Lower lobe of right lung (tissue), 2 donors: ENCODE results near the gene ITK. TPM values are rescaled to one million over a fixed set of nuclear protein-coding genes. Genes with fewer than 3 reads are reported as not detected.

Experiments
- ATAC-seq, 2 donors: fragments of 200-7000 bp; cut with Tn5 transposase; one replicate each; pipeline ENCODE4 v1.9.1; 2020 to 2022; ENCODE audit warnings: mild to moderate bottlenecking in 2 of 2, moderate library complexity in 2 of 2
- DNase-seq: peaks from one replicate; pipeline ENCODE4 v3.0.0-alpha.2; 2020
- H3K27ac ChIP-seq: fragments of 200-600 bp; one replicate; pipeline ENCODE4 v1.8.0; 2022
- H3K27me3 ChIP-seq: fragments of 200-600 bp; one replicate; pipeline ENCODE4 v1.8.0; 2022; ENCODE audit warnings: low read depth
- H3K36me3 ChIP-seq: fragments of 200-600 bp; one replicate; pipeline ENCODE4 v1.8.0; 2022; ENCODE audit warnings: mild to moderate bottlenecking
- H3K4me1 ChIP-seq: fragments of 200-600 bp; one replicate; pipeline ENCODE4 v1.8.0; 2022
- H3K4me3 ChIP-seq: fragments of 200-600 bp; one replicate; pipeline ENCODE4 v1.8.0; 2022; ENCODE audit warnings: mild to moderate bottlenecking
- H3K9me3 ChIP-seq: fragments of 200-600 bp; one replicate; pipeline ENCODE4 v1.8.0; 2022
- CTCF ChIP-seq: fragments of 200-600 bp; IDR thresholded peaks from one replicate; pipeline ENCODE4 v1.8.0; 2022; ENCODE audit warnings: antibody characterized with exemption, mild to moderate bottlenecking
- intact Hi-C: fragments of 100-400 bp; cut with DNase I; formaldehyde crosslinking; loops from one replicate; pipeline ENCODE4 v1.11.0; 2022
- total RNA-seq: library from RNA; stranded (reverse); fragmentation: NEBNext Ultra II Directional; extraction: Animal tissue kit (Norgen Biotek cat#: 25700); gene quantifications from one replicate; pipeline ENCODE4 v1.2.1, GENCODE V29; 2021
- donor health status: DM: no; HTN: yes; CAD: no; lungs with severe emphysema.

ITK gene
- total RNA-seq, 1 donor from 2014 or later = 6.3 TPM

GRCh38 chr5:157189223-157189622, 8.6 kb downstream of the ITK start:
- intact Hi-C loops = no loop called here
- no peaks in the 10 kb centered on the region for H3K9me3 ChIP-seq
- DNase-seq (no peak), ATAC-seq (no peak)
- H3K27me3 ChIP-seq = no peaks in the 10 kb centered on the region
- no peaks in the 10 kb centered on the region for H3K4me1 ChIP-seq
- no peak for TF ChIP-seq CTCF
- H3K27ac ChIP-seq = no peak overlapping the region
- no peak overlapping the region for H3K4me3 ChIP-seq
- no peaks in the 10 kb centered on the region for H3K36me3 ChIP-seq

GRCh38 chr5:157193699-157194424, 13.2 kb downstream of the ITK start:
- Histone ChIP-seq H3K27me3 (no peaks in the 10 kb centered on the region), H3K4me1 (no peaks in the 10 kb centered on the region), H3K36me3 (no peaks in the 10 kb centered on the region), H3K9me3 (no peaks in the 10 kb centered on the region), H3K27ac (no peak overlapping the region), H3K4me3 (no peak overlapping the region)
- intact Hi-C loops = no loop called here
- TF ChIP-seq CTCF = no peak
- DNase-seq (no peak), ATAC-seq (peak in 1 of 2 donors; percentile 24)

- Histone ChIP-seq H3K27ac (no peak overlapping the region), H3K36me3 (no peaks in the 10 kb centered on the region), H3K4me1 (no peaks in the 10 kb centered on the region), H3K4me3 (no peak overlapping the region), H3K9me3 (no peaks in the 10 kb centered on the region), H3K27me3 (no peaks in the 10 kb centered on the region)
- no peak for TF ChIP-seq CTCF
- intact Hi-C loops = no loop called here
- DNase-seq = no peak
- no peak for ATAC-seq
Observed at GRCh38 chr5:157196045-157196444, 15.4 kb downstream of the ITK start.

- no peak for DNase-seq
- H3K27me3 ChIP-seq = no peaks in the 10 kb centered on the region
- no peaks in the 10 kb centered on the region for H3K4me1 ChIP-seq
- no peak for ATAC-seq
- H3K4me3 ChIP-seq = no peak overlapping the region
- H3K36me3 ChIP-seq = no peaks in the 10 kb centered on the region
- intact Hi-C loops = no loop called here
- H3K9me3 ChIP-seq = no peaks in the 10 kb centered on the region
- no peak for TF ChIP-seq CTCF
- no peak overlapping the region for H3K27ac ChIP-seq
Observed at GRCh38 chr5:157197086-157197485, 16.4 kb downstream of the ITK start.

- ATAC-seq = peak in 1 of 2 donors; percentile 32
Observed at GRCh38 chr5:157198277-157198986, 17.8 kb downstream of the ITK start.

More at GRCh38 chr5:157198277-157198986, 17.8 kb downstream of the ITK start:
- Histone ChIP-seq H3K27ac (no peak overlapping the region), H3K27me3 (no peaks in the 10 kb centered on the region), H3K4me3 (no peak overlapping the region), H3K36me3 (no peaks in the 10 kb centered on the region), H3K9me3 (no peaks in the 10 kb centered on the region), H3K4me1 (no peaks in the 10 kb centered on the region)
- DNase-seq = no peak
- intact Hi-C loops = no loop called here
- TF ChIP-seq CTCF = no peak
